GM13976 (cell line): ENCODE data around the gene SORBS1.

Source experiments
- DNase-seq: peaks from one replicate; pipeline ENCODE4 v3.0.0; 2012; ENCODE audit warnings: low spot score
- in situ Hi-C: fragments of 300-500 bp; cut with MboI; formaldehyde crosslinking; loops from one replicate; pipeline ENCODE4 v1.12.0; 2022; ENCODE audit warnings: low sequenced_read_pairs, mixed read lengths, inconsistent platforms; ENCODE audit not compliant: unreplicated experiment
- TF ChIP-seq, protein P1 (sequence below): IDR thresholded peaks from 2 replicates; pipeline ENCODE4 v1.5.1; 2012; ENCODE audit warnings: borderline replicate concordance, mild to moderate bottlenecking; ENCODE audit not compliant: insufficient read depth; ENCODE audit errors: extremely low read depth, missing control alignments, control extremely low read depth

SORBS1 gene

GRCh38 chr10:95278061-95278988 lies 282.8 kb downstream of the SORBS1 start:
- no peak for DNase-seq
- TF ChIP-seq, protein P1, sequence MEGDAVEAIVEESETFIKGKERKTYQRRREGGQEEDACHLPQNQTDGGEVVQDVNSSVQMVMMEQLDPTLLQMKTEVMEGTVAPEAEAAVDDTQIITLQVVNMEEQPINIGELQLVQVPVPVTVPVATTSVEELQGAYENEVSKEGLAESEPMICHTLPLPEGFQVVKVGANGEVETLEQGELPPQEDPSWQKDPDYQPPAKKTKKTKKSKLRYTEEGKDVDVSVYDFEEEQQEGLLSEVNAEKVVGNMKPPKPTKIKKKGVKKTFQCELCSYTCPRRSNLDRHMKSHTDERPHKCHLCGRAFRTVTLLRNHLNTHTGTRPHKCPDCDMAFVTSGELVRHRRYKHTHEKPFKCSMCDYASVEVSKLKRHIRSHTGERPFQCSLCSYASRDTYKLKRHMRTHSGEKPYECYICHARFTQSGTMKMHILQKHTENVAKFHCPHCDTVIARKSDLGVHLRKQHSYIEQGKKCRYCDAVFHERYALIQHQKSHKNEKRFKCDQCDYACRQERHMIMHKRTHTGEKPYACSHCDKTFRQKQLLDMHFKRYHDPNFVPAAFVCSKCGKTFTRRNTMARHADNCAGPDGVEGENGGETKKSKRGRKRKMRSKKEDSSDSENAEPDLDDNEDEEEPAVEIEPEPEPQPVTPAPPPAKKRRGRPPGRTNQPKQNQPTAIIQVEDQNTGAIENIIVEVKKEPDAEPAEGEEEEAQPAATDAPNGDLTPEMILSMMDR, result no peak
- in situ Hi-C loops, result no loop called here

DNA sequence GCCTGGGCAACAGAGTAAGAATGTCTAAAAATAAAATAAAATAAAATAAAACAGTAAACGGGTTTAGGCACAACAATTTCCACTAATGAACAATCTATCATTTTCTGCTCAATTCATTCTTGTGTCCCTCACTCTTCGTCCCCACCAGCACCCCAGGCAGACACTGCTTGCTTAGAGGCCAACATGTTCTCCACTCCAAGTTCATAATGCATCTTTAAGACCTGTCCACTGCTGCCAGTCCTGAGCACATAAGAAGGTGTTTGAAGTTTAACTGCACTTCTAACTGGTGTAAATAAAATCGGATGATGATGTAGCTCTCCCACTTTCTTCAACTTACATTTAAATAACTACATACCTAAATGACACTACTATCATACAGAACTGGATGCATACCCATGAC lies 283.6 kb downstream of the SORBS1 start:
- in situ Hi-C loops, result no loop called here
- TF ChIP-seq, protein P1, result no peak
- DNase-seq, result no peak

DNA sequence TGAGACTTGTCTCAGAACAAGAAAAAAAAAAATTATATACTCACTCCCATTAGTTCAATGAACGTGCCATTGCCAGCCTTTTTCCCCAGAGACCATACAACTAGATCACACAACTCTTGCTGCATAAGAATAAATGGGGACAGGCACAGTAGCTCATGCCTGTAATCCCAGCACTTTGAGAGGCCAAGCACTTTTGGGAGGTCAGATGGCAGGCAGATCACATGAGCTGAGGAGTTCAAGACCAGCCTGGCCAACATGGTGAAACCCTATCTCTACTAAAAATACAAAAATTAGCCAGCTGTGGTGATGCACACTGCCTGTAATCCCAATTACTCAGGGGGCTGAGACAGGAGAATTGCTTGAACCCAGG lies 284.0 kb downstream of the SORBS1 start:
- TF ChIP-seq, protein P1, result no peak
- DNase-seq, result no peak
- in situ Hi-C loops, result no loop called here

GRCh38 chr10:95276367-95277200 lies 284.6 kb downstream of the SORBS1 start:
- in situ Hi-C loops, result no loop called here
- no peak for DNase-seq
- TF ChIP-seq, protein P1, result no peak

DNA sequence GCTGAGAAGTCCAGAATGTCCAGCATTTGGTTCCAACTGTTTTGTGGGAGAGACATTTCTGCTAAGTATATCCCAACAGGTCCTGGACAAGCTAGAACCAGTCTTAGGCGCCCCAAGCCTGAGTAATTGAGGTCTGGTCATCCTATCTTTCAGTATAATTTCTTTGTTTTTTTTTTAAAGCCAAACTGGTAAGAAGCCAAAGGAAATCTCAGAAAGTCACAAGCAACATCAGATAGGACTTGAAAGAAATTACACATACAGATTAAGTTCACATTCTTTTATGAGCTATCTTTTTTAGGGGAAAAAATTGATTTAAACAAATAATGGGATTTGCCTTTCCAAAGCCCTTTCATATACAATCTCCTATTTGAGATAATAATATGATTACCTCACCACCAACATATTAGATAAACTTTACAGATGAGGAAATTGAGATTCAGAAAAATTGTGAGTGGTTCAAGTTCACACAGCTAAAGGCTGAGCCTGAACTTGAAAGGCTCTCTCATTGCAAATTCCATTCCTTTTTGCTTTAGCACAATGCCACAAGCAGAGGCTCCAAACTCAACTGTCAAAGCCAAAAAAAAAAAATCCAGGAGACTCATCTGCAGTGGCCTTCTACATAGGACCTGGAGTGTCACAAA lies 285.3 kb downstream of the SORBS1 start:
- no peak for DNase-seq
- TF ChIP-seq, protein P1, result no peak
- in situ Hi-C loops, result no loop called here
